Measurements from ENCODE around the gene LAMA1.

Gene LAMA1

DNA sequence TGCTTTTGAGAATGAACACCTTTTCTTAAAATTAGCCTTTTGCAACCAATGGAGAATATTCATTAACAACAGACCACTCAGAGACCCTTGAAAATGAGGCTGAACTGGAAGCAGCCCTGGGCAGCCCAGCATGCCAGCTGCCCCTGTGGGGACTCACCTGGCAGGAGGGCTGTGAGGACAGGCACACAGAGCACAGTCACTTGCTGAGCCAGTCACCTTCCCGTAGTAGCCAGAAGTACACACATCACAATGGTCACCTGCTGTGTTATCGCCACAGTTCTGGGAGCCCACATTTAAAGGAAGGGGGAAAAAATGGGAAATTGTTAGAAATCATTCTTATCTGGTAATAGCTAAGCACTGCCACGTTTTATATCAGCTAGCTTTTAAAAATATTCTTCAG lies 115.5 kb downstream of the LAMA1 start:
- TF ChIP-seq CTCF (IDR thresholded peaks at IDR 0.05): no peak

DNA sequence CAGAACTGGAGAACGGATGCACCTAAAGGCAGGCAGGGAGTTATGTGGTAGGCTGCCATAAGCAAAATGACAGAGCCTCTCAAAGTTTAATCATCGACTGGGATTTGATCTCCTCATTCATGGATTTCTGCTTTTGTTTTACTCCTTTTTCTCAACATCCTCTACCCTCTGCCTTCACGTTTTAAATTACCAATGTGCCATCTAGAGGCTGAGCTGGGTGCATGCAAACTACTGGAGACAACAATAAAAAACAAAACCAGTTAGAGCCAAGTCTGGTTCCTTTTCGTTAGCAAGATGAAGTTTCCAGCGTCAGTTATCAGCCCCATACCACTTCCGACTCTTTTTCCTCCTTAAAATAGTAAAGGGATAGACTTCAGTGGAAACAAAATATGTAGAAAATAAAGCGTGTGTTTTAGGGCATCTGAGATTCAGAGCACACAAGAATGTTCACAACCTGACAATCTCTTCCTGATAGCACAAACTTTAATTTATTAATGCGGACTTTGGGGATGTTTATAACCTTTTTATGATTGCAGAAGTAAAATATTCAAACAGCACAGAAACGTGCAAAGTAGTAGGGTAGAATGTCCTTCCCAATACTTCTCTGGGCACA lies 117.0 kb downstream of the LAMA1 start:
- peak; percentile 87 for TF ChIP-seq CTCF (IDR thresholded peaks at IDR 0.05)

GRCh38 chr18:6997808-6998207 lies 119.8 kb downstream of the LAMA1 start:
- TF ChIP-seq CTCF (IDR thresholded peaks at IDR 0.05): no peak

DNA sequence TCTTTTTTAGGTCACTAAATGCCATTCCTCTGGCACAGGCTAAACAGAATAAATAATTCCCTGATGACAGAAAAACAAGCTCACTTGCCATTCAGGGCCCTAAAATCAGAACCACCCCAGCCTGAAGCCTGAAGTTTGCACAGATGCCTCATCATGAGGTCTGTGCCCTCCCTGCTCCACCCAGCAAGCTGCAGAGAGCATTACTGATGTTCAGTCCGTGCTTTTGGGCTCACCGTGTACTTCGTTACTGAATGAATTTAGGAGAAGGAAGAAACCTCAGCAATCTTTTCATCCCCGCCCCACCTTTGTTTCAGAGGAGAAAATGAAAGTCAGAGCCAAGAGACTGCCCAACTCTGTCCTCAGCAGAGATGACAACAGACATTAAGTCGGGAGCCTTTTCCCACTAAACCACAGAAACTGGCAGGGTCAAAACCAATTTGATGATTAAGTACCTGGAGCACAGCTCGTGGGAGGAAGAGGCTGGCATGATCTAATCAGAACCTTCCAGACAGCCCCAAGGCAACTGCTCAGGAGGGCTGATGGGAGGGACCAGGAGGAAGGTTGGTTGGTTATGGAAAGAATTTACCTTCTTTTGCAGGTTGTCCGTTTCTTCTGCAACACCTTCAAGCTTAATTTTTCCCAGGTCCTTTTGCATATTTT lies 122.7 kb downstream of the LAMA1 start:
- TF ChIP-seq CTCF (IDR thresholded peaks at IDR 0.05): no peak

GRCh38 chr18:6994056-6994770 lies 123.4 kb downstream of the LAMA1 start:
- TF ChIP-seq CTCF (IDR thresholded peaks at IDR 0.05): no peak

GRCh38 chr18:6992761-6993160 lies 124.8 kb downstream of the LAMA1 start:
- no peak for TF ChIP-seq CTCF (IDR thresholded peaks at IDR 0.05)

GRCh38 chr18:6983366-6983765 lies 134.2 kb downstream of the LAMA1 start:
- no peak for TF ChIP-seq CTCF (IDR thresholded peaks at IDR 0.05)
